Chondrocyte (in vitro differentiated cells): ENCODE data around the gene ZNRF2. TPM values are rescaled to one million over a fixed set of nuclear protein-coding genes. Genes with fewer than 3 reads are reported as not detected.
A peak's percentile ranks its signal among the peaks of the same experiment; 100 is the strongest.

Experiments
- DNase-seq: peaks from one replicate; pipeline ENCODE4 v3.0.0; 2021; ENCODE audit warnings: mixed read lengths, low spot score
- H3K27ac Mint-ChIP-seq: one replicate; pipeline ENCODE4 v1.8.0; 2021; ENCODE audit warnings: mild to moderate bottlenecking, moderate library complexity, mixed read lengths; ENCODE audit not compliant: unreplicated experiment
- H3K27me3 Mint-ChIP-seq: 2 replicates; pipeline ENCODE4 v1.8.0; 2021; ENCODE audit warnings: low read depth, mixed read lengths
- H3K36me3 Mint-ChIP-seq: 2 replicates; pipeline ENCODE4 v1.8.0; 2021; ENCODE audit warnings: low read depth, mixed read lengths
- H3K4me1 Mint-ChIP-seq: 2 replicates; pipeline ENCODE4 v1.8.0; 2021; ENCODE audit warnings: low read depth, mild to moderate bottlenecking, mixed read lengths
- H3K4me3 Mint-ChIP-seq: one replicate; pipeline ENCODE4 v1.8.0; 2021; ENCODE audit warnings: mild to moderate bottlenecking, moderate library complexity, mixed read lengths; ENCODE audit not compliant: unreplicated experiment
- H3K9me3 Mint-ChIP-seq: 2 replicates; pipeline ENCODE4 v1.8.0; 2021; ENCODE audit warnings: low read depth, mixed read lengths
- CTCF ChIP-seq: fragments of 200-600 bp; sonication (generic); IDR thresholded peaks from 2 replicates; pipeline ENCODE4 v1.5.0; 2021; ENCODE audit warnings: antibody characterized with exemption, mild to moderate bottlenecking, moderate library complexity
- total RNA-seq: library from RNA; stranded (reverse); gene quantifications from 3 replicates; pipeline ENCODE4 v1.2.1, GENCODE V29; 2021

Gene ZNRF2
- total RNA-seq, 1 donor from 2014 or later: 5.3 TPM

GRCh38 chr7:30396389-30396788 is 112.0 kb downstream of the ZNRF2 start:
- Mint-ChIP-seq H3K9me3 (no peaks in the 10 kb centered on the region), H3K27me3 (no peaks in the 10 kb centered on the region)

GRCh38 chr7:30403477-30403876 is 119.1 kb downstream of the ZNRF2 start:
- no peak for TF ChIP-seq CTCF
- Mint-ChIP-seq H3K4me1 (no peaks in the 10 kb centered on the region), H3K27me3 (no peaks in the 10 kb centered on the region), H3K27ac (no peak overlapping the region), H3K9me3 (no peaks in the 10 kb centered on the region), H3K4me3 (no peak overlapping the region), H3K36me3 (no peaks in the 10 kb centered on the region)
- no peak for DNase-seq

More at GRCh38 chr7:30396389-30396788, 112.0 kb downstream of the ZNRF2 start:
- Mint-ChIP-seq H3K27ac (no peak overlapping the region), H3K36me3 (no peaks in the 10 kb centered on the region), H3K4me3 (no peak overlapping the region), H3K4me1 (no peaks in the 10 kb centered on the region)
- TF ChIP-seq CTCF: peak; percentile 50
- no peak for DNase-seq

GRCh38 chr7:30405179-30405578 is 120.8 kb downstream of the ZNRF2 start:
- no peak for TF ChIP-seq CTCF
- no peak overlapping the region for H3K27ac Mint-ChIP-seq
- no peak overlapping the region for H3K4me3 Mint-ChIP-seq
- H3K36me3 Mint-ChIP-seq: no peaks in the 10 kb centered on the region
- no peaks in the 10 kb centered on the region for H3K27me3 Mint-ChIP-seq
- DNase-seq: no peak
- no peaks in the 10 kb centered on the region for H3K4me1 Mint-ChIP-seq
- no peaks in the 10 kb centered on the region for H3K9me3 Mint-ChIP-seq

- no peaks in the 10 kb centered on the region for H3K9me3 Mint-ChIP-seq
Measured at GRCh38 chr7:30406664-30407425, 122.4 kb downstream of the ZNRF2 start.

GRCh38 chr7:30411173-30411572 is 126.8 kb downstream of the ZNRF2 start:
- H3K27me3 Mint-ChIP-seq: no peaks in the 10 kb centered on the region
- no peaks in the 10 kb centered on the region for H3K36me3 Mint-ChIP-seq
- no peak for DNase-seq

More at GRCh38 chr7:30406664-30407425, 122.4 kb downstream of the ZNRF2 start:
- H3K4me1 Mint-ChIP-seq: no peaks in the 10 kb centered on the region
- no peak overlapping the region for H3K4me3 Mint-ChIP-seq
- no peaks in the 10 kb centered on the region for H3K36me3 Mint-ChIP-seq
- no peak for DNase-seq
- no peaks in the 10 kb centered on the region for H3K27me3 Mint-ChIP-seq
- TF ChIP-seq CTCF: no peak
- no peak overlapping the region for H3K27ac Mint-ChIP-seq

More at GRCh38 chr7:30411173-30411572, 126.8 kb downstream of the ZNRF2 start:
- TF ChIP-seq CTCF: no peak
- peaks cover 3% of the 10 kb centered on the region for H3K4me1 Mint-ChIP-seq
- H3K27ac Mint-ChIP-seq: no peak overlapping the region
- H3K4me3 Mint-ChIP-seq: no peak overlapping the region
- H3K9me3 Mint-ChIP-seq: no peaks in the 10 kb centered on the region
